Measurements from ENCODE around the gene TRIM44.

The TRIM44 gene

DNA sequence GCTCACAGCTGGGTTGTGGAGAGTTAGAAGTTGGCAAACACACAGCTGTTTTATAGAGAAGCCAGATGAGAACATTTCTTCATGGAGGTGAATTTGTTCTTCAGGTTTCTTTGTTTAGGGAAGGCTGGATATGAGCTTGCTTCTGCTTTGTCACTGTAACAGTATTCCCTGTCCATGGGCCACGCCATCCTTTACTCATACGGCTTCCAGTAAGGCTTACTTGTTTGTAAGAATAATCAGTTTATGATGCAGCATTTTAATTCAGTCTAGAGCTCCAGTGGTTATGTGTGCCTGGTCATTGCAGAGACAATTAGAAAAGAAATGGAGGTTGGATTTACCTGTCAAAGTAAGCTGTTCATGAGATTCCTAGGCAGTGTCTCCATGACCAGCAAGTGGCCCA, 131.8 kb downstream of the TRIM44 start:
- TF ChIP-seq, protein P1, sequence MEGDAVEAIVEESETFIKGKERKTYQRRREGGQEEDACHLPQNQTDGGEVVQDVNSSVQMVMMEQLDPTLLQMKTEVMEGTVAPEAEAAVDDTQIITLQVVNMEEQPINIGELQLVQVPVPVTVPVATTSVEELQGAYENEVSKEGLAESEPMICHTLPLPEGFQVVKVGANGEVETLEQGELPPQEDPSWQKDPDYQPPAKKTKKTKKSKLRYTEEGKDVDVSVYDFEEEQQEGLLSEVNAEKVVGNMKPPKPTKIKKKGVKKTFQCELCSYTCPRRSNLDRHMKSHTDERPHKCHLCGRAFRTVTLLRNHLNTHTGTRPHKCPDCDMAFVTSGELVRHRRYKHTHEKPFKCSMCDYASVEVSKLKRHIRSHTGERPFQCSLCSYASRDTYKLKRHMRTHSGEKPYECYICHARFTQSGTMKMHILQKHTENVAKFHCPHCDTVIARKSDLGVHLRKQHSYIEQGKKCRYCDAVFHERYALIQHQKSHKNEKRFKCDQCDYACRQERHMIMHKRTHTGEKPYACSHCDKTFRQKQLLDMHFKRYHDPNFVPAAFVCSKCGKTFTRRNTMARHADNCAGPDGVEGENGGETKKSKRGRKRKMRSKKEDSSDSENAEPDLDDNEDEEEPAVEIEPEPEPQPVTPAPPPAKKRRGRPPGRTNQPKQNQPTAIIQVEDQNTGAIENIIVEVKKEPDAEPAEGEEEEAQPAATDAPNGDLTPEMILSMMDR (IDR thresholded peaks at IDR 0.05; ENCODE audit: low read depth, low read length, missing control alignments) = no peak
- H3K4me3 ChIP-seq (replicated peaks; ENCODE audit: low read depth, low read length) = no peak overlapping the region
- DNase-seq (ENCODE audit: extremely low read depth, low read depth) = no peak

DNA sequence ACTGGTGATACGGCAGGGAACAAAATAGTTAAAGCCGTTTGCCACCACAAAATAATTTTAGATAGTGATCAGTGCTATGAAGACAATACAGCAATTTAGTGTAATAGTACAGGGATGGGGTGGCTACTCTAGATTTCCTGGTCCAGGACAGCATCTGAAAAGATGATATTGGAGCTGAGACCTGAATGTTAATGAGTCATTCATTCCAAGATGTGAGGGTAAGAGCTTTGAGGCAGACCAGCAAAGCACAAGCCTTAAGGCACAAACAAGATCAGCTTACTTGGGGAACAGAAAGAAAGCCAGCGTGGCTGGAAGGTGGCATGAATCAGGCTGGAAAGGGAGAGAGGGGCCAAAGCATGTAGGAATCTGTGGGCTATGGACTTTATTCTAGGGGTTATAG, 132.3 kb downstream of the TRIM44 start:
- H3K4me3 ChIP-seq (replicated peaks; ENCODE audit: low read depth, low read length) = no peak overlapping the region
- DNase-seq (ENCODE audit: extremely low read depth, low read depth) = peak; percentile 56
- TF ChIP-seq, protein P1 (IDR thresholded peaks at IDR 0.05; ENCODE audit: low read depth, low read length, missing control alignments) = no peak

DNA sequence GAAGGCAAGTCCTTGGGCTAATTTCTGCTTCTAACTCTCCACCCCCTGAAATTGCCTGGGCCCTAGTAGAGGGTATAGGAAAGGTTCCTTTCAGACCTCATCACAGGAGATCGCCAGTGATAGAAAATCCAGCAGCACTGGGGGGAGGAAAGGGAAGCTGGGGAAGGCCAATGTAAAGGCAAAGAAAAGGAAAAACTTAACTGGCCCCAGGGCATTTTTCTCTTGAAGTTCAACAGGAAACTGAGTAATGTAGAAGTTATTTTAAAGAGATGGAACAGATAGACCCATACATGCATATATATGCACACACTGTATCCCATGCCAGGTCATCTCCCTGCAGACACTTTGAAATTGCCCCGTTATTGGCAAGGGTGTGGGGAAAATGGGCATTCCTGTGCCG, 134.0 kb downstream of the TRIM44 start:
- TF ChIP-seq, protein P1 (IDR thresholded peaks at IDR 0.05; ENCODE audit: low read depth, low read length, missing control alignments) = no peak
- peak; percentile 57 for DNase-seq (ENCODE audit: extremely low read depth, low read depth)
- no peak overlapping the region for H3K4me3 ChIP-seq (replicated peaks; ENCODE audit: low read depth, low read length)

DNA sequence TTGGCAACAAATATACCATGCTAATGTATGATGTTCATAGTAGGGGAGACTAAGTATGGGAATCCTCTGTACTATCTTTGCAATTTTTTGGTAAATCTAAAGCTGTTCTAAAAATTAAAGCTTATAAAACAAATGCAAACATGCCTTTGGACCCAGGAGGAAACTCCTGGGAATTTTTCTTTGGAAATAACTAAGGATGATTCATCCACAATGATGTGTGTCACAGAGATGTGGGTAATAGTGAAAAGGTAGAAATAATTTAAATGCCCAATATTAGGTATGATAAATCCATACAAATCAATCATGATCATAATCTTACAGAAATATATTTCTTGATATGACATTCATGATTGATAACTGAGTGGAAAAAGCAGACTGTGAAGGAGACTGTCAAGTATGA, 135.8 kb downstream of the TRIM44 start:
- no peak overlapping the region for H3K4me3 ChIP-seq (replicated peaks; ENCODE audit: low read depth, low read length)
- DNase-seq (ENCODE audit: extremely low read depth, low read depth) = no peak
- TF ChIP-seq, protein P1 (IDR thresholded peaks at IDR 0.05; ENCODE audit: low read depth, low read length, missing control alignments) = no peak

DNA sequence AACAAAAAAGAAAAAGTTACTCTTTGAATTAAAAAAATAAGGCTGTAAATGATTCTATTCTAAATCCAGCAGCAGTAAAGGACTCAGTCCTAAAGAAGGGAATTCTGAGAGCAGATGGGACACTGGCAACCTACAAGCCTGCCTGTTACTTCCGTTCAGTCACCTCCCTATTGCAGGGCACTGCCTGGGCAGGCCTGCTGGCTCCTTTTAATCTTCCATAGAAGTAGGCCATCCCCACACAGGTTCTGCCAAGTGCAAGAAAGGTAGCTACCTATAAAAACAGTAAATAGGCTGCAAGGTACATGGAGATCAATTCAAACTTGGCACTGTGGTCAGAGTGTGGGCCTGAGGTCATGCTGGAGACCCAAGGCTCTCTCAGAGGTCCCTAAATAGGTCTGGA, 136.4 kb downstream of the TRIM44 start:
- H3K4me3 ChIP-seq (replicated peaks; ENCODE audit: low read depth, low read length) = no peak overlapping the region
- TF ChIP-seq, protein P1 (IDR thresholded peaks at IDR 0.05; ENCODE audit: low read depth, low read length, missing control alignments) = no peak
- DNase-seq (ENCODE audit: extremely low read depth, low read depth) = no peak

DNA sequence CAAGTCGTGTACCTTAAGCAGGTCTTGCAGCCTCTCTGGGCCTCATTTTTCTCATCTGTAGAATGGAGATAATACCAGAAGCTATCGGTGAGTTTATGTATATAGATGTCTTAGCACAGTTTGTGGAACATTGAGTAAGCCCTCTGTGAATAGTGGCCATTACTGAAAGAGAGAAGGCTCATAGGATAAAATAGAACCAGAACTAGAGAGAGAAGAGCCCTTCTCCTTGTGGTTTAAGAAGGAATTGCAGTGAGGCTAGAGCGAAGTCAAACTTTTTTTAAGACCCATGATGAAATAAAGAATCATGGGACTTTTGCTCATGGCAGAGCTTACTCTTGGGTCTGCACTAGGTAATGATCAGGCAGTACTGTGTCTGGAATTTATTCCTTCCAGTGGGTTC, 137.1 kb downstream of the TRIM44 start:
- H3K4me3 ChIP-seq (replicated peaks; ENCODE audit: low read depth, low read length) = no peak overlapping the region
- TF ChIP-seq, protein P1 (IDR thresholded peaks at IDR 0.05; ENCODE audit: low read depth, low read length, missing control alignments) = no peak
- DNase-seq (ENCODE audit: extremely low read depth, low read depth) = no peak
